Measurements from ENCODE around the gene FXYD6. TPM values are rescaled to one million over a fixed set of nuclear protein-coding genes. Genes with fewer than 3 reads are reported as not detected.

Gene FXYD6
- total RNA-seq, 4 donors from 2014 or later: 2.9 to 17.7 (median 5.4) TPM

DNA sequence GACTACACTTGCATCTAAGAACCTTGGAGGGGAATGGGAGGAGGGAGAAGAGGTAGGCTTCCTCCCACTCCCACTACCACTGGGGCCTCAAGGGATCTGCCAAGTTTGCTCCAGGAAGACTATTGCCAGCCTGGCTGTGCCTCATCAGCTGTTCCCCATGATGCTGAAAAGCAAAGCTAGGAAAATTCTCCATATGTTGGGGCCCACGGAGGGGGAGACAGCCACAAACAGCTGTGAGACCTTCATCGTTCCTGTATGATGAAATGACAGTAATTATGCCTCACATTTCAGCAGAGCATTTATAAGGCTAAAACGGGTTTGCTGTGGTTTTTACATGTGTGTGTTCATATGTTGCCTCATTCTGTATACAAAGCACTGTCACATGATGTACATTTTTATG, 86.2 kb downstream of the FXYD6 start:
- intact Hi-C loops (cut with DNase I; ENCODE audit: low total_unique reads): no loop called here
- Histone ChIP-seq H3K36me3 (no peaks in the 10 kb centered on the region), H3K27ac (no peak overlapping the region), H3K4me1 (no peaks in the 10 kb centered on the region), H3K4me3 (no peak overlapping the region), H3K27me3 (peaks cover 20 to 37% (median 30%) of the 10 kb centered on the region in 3 donors), H3K9me3 (no peaks in the 10 kb centered on the region)
- DNase-seq: no peak
- no peak for ATAC-seq
- in situ Hi-C loops (cut with MboI; ENCODE audit: low sequenced_read_pairs in 4 of 4): no loop called here
- TF ChIP-seq, protein P1, sequence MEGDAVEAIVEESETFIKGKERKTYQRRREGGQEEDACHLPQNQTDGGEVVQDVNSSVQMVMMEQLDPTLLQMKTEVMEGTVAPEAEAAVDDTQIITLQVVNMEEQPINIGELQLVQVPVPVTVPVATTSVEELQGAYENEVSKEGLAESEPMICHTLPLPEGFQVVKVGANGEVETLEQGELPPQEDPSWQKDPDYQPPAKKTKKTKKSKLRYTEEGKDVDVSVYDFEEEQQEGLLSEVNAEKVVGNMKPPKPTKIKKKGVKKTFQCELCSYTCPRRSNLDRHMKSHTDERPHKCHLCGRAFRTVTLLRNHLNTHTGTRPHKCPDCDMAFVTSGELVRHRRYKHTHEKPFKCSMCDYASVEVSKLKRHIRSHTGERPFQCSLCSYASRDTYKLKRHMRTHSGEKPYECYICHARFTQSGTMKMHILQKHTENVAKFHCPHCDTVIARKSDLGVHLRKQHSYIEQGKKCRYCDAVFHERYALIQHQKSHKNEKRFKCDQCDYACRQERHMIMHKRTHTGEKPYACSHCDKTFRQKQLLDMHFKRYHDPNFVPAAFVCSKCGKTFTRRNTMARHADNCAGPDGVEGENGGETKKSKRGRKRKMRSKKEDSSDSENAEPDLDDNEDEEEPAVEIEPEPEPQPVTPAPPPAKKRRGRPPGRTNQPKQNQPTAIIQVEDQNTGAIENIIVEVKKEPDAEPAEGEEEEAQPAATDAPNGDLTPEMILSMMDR (IDR thresholded peaks at IDR 0.05 in 4 of 5, conservative IDR thresholded peaks at IDR 0.05 in 1 of 5): no peak
- no peak for TF ChIP-seq POLR2A (IDR thresholded peaks at IDR 0.05)

DNA sequence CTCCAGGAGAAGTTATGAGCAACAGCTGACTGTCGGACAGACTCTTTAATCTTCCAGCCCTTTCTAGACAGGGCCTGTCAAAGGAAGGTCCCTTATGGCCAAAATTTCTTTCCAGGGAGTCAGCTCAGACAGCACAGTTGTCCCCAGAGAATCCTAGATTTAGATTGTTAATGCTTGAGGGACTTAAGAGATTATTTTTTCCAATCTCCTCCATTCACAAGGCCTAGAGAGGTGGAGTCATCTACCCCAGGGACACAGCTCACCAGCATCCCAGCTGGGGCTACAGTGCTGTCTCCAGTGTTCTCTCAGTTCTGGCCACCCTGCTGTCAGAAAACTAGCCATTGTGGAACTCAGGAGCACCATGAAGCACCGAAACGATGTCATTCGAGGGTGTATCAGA, 87.2 kb downstream of the FXYD6 start:
- ATAC-seq (no peak), DNase-seq (no peak)
- no peaks in the 10 kb centered on the region for H3K9me3 ChIP-seq
- H3K4me1 ChIP-seq: no peaks in the 10 kb centered on the region
- intact Hi-C loops (cut with DNase I; ENCODE audit: low total_unique reads) (no loop called here), in situ Hi-C loops (cut with MboI; ENCODE audit: low sequenced_read_pairs in 4 of 4) (no loop called here)
- H3K27ac ChIP-seq: no peak overlapping the region
- no peak overlapping the region for H3K4me3 ChIP-seq
- H3K36me3 ChIP-seq: no peaks in the 10 kb centered on the region
- H3K27me3 ChIP-seq: peaks cover 10 to 27% (median 21%) of the 10 kb centered on the region in 3 donors
- TF ChIP-seq, protein P1 (IDR thresholded peaks at IDR 0.05 in 4 of 5, conservative IDR thresholded peaks at IDR 0.05 in 1 of 5): no peak
- no peak for TF ChIP-seq POLR2A (IDR thresholded peaks at IDR 0.05)

Other genes with a start within 250 kb of the FXYD6 start
- gene DSCAML1, start 79.4 kb downstream of the FXYD6 start, total RNA-seq: under 1 TPM; 0.05 to 0.15 (median 0.07) TPM
- gene FXYD2, start 51.9 kb downstream of the FXYD6 start, total RNA-seq: under 1 TPM in 1 of 4 donors, not detected in 3; 0.87 TPM
- gene TMPRSS13, start 52.7 kb upstream of the FXYD6 start, total RNA-seq: not detected
- 1 to 10 TPM in 3 of 4 donors, under 1 TPM in 1; 0.73 to 5.5 (median 2.2) TPM for gene IL10RA, start 109.7 kb upstream of the FXYD6 start, total RNA-seq
- 1 to 10 TPM in 1 of 4 donors, not detected in 3; 1.1 TPM for gene TMPRSS4, start 200.4 kb upstream of the FXYD6 start, total RNA-seq
- not detected for gene SMIM35, start 210.3 kb upstream of the FXYD6 start, total RNA-seq

Measured in gastrocnemius medialis (tissue), 4 donors.